DOHH2 (cell line): ENCODE data around the gene SLC26A3.

ENCODE experiments used
- H3F3A ChIP-seq: fragments of 200-600 bp; sonication (generic), shearing (Covaris generic); 2 replicates; pipeline ENCODE4 v1.6.0; 2016; ENCODE audit warnings: antibody characterized with exemption, mild to moderate bottlenecking; ENCODE audit not compliant: control insufficient read depth, insufficient read depth
- H3K27ac ChIP-seq: fragments of 200-600 bp; sonication (generic); 2 replicates; pipeline ENCODE4 v1.5.1; 2014; ENCODE audit warnings: low read depth, mild to moderate bottlenecking, low read length, moderate library complexity
- H3K27me3 ChIP-seq: fragments of 200-600 bp; sonication (generic); 2 replicates; pipeline ENCODE4 v1.6.1; 2014; ENCODE audit warnings: mild to moderate bottlenecking, low read length, mixed read lengths; ENCODE audit not compliant: control insufficient read depth
- H3K36me3 ChIP-seq: fragments of 200-600 bp; sonication (generic); 2 replicates; pipeline ENCODE4 v1.6.1; 2014; ENCODE audit warnings: mild to moderate bottlenecking, low read length, moderate library complexity, mixed read lengths; ENCODE audit not compliant: control insufficient read depth
- H3K4me1 ChIP-seq: fragments of 200-600 bp; sonication (generic); 2 replicates; pipeline ENCODE4 v1.6.1; 2014; ENCODE audit warnings: mild to moderate bottlenecking, low read length, mixed read lengths; ENCODE audit not compliant: control insufficient read depth
- H3K4me2 ChIP-seq: fragments of 200-600 bp; sonication (generic); 2 replicates; pipeline ENCODE4 v1.6.0; 2014; ENCODE audit warnings: mild to moderate bottlenecking, low read length, moderate library complexity
- H3K4me3 ChIP-seq: fragments of 200-600 bp; sonication (generic); 2 replicates; pipeline ENCODE4 v1.5.1; 2014; ENCODE audit warnings: mild to moderate bottlenecking, low read length, mixed read lengths
- H3K79me2 ChIP-seq: fragments of 200-600 bp; sonication (generic); 2 replicates; pipeline ENCODE4 v1.6.1; 2014; ENCODE audit warnings: mild to moderate bottlenecking, low read length, mixed read lengths; ENCODE audit not compliant: control insufficient read depth
- H3K9me2 ChIP-seq: fragments of 200-600 bp; sonication (generic); replicated peaks from 2 replicates; pipeline ENCODE4 v1.6.1; 2014; ENCODE audit warnings: mild to moderate bottlenecking, low read length, mixed read lengths; ENCODE audit not compliant: control insufficient read depth
- H3K9me3 ChIP-seq: fragments of 200-600 bp; sonication (generic); 2 replicates; pipeline ENCODE4 v1.6.1; 2014; ENCODE audit warnings: antibody characterized with exemption, low read length, mixed read lengths; ENCODE audit not compliant: control insufficient read depth, insufficient read depth
- H4K20me1 ChIP-seq: fragments of 200-600 bp; sonication (generic); 2 replicates; pipeline ENCODE4 v1.6.0; 2014; ENCODE audit warnings: low read depth, mild to moderate bottlenecking, antibody characterized with exemption, low read length, moderate library complexity; ENCODE audit not compliant: control insufficient read depth, insufficient read depth
- CTCF ChIP-seq: fragments of 200-600 bp; sonication (generic); IDR thresholded peaks from one replicate; pipeline ENCODE4 v1.5.1; 2014; ENCODE audit warnings: antibody characterized with exemption, mild to moderate bottlenecking, low read depth, low read length; ENCODE audit not compliant: poor library complexity, severe bottlenecking
- EZH2phosphoT487 ChIP-seq: fragments of 200-600 bp; sonication (generic); IDR thresholded peaks from 2 replicates; pipeline ENCODE4 v1.6.1; 2017; ENCODE audit warnings: borderline replicate concordance, mild to moderate bottlenecking, antibody characterized with exemption, low read length, moderate library complexity, mixed read lengths

The SLC26A3 gene

GRCh38 chr7:107721286-107721685 lies 81.7 kb downstream of the SLC26A3 start:
- Histone ChIP-seq H3K79me2 (no peaks in the 10 kb centered on the region), H3K9me2 (no peaks in the 10 kb centered on the region), H3K27me3 (peaks cover 21% of the 10 kb centered on the region), H3K4me3 (no peak overlapping the region), H3K4me2 (no peak overlapping the region), H3K9me3 (no peaks in the 10 kb centered on the region), H3K36me3 (no peaks in the 10 kb centered on the region), H4K20me1 (no peaks in the 10 kb centered on the region), H3K4me1 (no peaks in the 10 kb centered on the region), H3F3A (no peaks in the 10 kb centered on the region), H3K27ac (no peak overlapping the region)
- TF ChIP-seq CTCF (no peak), EZH2phosphoT487 (no peak)

GRCh38 chr7:107718456-107719193 lies 84.4 kb downstream of the SLC26A3 start:
- Histone ChIP-seq H3K9me2 (no peaks in the 10 kb centered on the region), H3K4me1 (no peaks in the 10 kb centered on the region), H3K4me2 (no peak overlapping the region), H4K20me1 (no peaks in the 10 kb centered on the region), H3K27ac (no peak overlapping the region), H3K9me3 (no peaks in the 10 kb centered on the region), H3K36me3 (no peaks in the 10 kb centered on the region), H3K27me3 (peaks cover 13% of the 10 kb centered on the region), H3F3A (no peaks in the 10 kb centered on the region), H3K4me3 (no peak overlapping the region), H3K79me2 (no peaks in the 10 kb centered on the region)
- no peak for TF ChIP-seq EZH2phosphoT487
- TF ChIP-seq CTCF = no peak

GRCh38 chr7:107715531-107715930 lies 87.5 kb downstream of the SLC26A3 start:
- Histone ChIP-seq H3K79me2 (no peaks in the 10 kb centered on the region), H3K36me3 (no peaks in the 10 kb centered on the region), H4K20me1 (no peaks in the 10 kb centered on the region), H3K4me2 (no peak overlapping the region), H3K27ac (no peak overlapping the region), H3K27me3 (peaks cover 10% of the 10 kb centered on the region), H3K4me1 (no peaks in the 10 kb centered on the region), H3K9me3 (no peaks in the 10 kb centered on the region), H3K9me2 (no peaks in the 10 kb centered on the region), H3F3A (no peaks in the 10 kb centered on the region), H3K4me3 (no peak overlapping the region)
- TF ChIP-seq EZH2phosphoT487 (no peak), CTCF (no peak)
